H1 (cell line): ENCODE measurements around the gene TGOLN2. TPM values are rescaled to one million over a fixed set of nuclear protein-coding genes. Genes with fewer than 3 reads are reported as not detected.

ENCODE experiments used
- CTCF ChIA-PET: fragments of 300-600 bp; sonication (Branson Sonifier 250); formaldehyde crosslinking; loops from one replicate; lab custom pipeline; 2021; ENCODE audit not compliant: partially characterized antibody; lab: Charles Lee
- POLR2A ChIA-PET: fragments of 300-600 bp; sonication (Branson Sonifier 250); formaldehyde crosslinking; loops from one replicate; lab custom pipeline; 2021; ENCODE audit warnings: inconsistent platforms; ENCODE audit not compliant: partially characterized antibody; lab: Charles Lee
- DNase-seq, 2 experiments: peaks; one replicate each; pipeline versions ENCODE4 v3.0.0 to v3.0.0-alpha.2; 2010 to 2022; ENCODE audit warnings: low spot score in 2 of 2, low read depth in 1 of 2, mixed read lengths in 1 of 2
- FAIRE-seq: peaks from 2 replicates; lab custom pipeline; 2011; peaks lifted over from hg19 to GRCh38; lab: Jason Lieb, UNC
- H2AFZ ChIP-seq: 2 replicates; pipeline ENCODE4 v1.8.1; 2012; ENCODE audit warnings: low read length, inconsistent platforms
- H2AK5ac ChIP-seq: 2 replicates; pipeline ENCODE4 v1.6.1; 2013; ENCODE audit warnings: low read depth, low read length
- H2BK120ac ChIP-seq: replicated peaks from 2 replicates; pipeline ENCODE3; 2013; ENCODE audit warnings: low read depth, low read length, inconsistent platforms
- H2BK12ac ChIP-seq: 2 replicates; pipeline ENCODE4 v1.6.1; 2013; ENCODE audit warnings: low read depth, low read length
- H2BK15ac ChIP-seq: 2 replicates; pipeline ENCODE4 v1.6.1; 2013; ENCODE audit warnings: low read length
- H2BK20ac ChIP-seq: 2 replicates; pipeline ENCODE4 v1.6.1; 2013; ENCODE audit warnings: low read length
- H2BK5ac ChIP-seq: 2 replicates; pipeline ENCODE4 v1.6.1; 2013; ENCODE audit warnings: low read depth, low read length
- H3K14ac ChIP-seq: 2 replicates; pipeline ENCODE4 v1.6.1; 2013; ENCODE audit warnings: inconsistent platforms; ENCODE audit not compliant: insufficient read length
- H3K18ac ChIP-seq: 2 replicates; pipeline ENCODE4 v1.6.1; 2013; ENCODE audit warnings: low read length; ENCODE audit errors: extremely low read depth
- H3K23ac ChIP-seq: 2 replicates; pipeline ENCODE4 v1.6.1; 2013; ENCODE audit warnings: inconsistent platforms; ENCODE audit not compliant: insufficient read length
- H3K23me2 ChIP-seq: 2 replicates; pipeline ENCODE4 v1.6.1; 2013; ENCODE audit warnings: low read depth, low read length
- H3K27ac ChIP-seq: 2 replicates; pipeline ENCODE4 v1.6.1; 2011; ENCODE audit warnings: low read depth, low read length, inconsistent platforms
- H3K27me3 ChIP-seq, 4 experiments: replicated peaks in 1 of 4; 1 replicate in 1 of 4; 2 replicates in 3 of 4; pipeline versions ENCODE4 v1.6.1 to v1.8.1; 2011 to 2013; ENCODE audit warnings: low read length in 3 of 4, mild to moderate bottlenecking in 3 of 4, inconsistent platforms in 2 of 4, mixed read lengths in 2 of 4, moderate library complexity in 1 of 4; ENCODE audit not compliant: control insufficient read depth in 3 of 4, insufficient read depth in 3 of 4; ENCODE audit errors: extremely low read depth in 1 of 4
- H3K36me3 ChIP-seq, 4 experiments: 2 replicates each; pipeline versions ENCODE4 v1.6.1 to v1.8.1; 2011 to 2013; ENCODE audit warnings: mild to moderate bottlenecking in 4 of 4, low read length in 3 of 4, moderate library complexity in 2 of 4, control low read depth in 1 of 4, inconsistent platforms in 1 of 4; ENCODE audit not compliant: insufficient read depth in 4 of 4, control insufficient read depth in 2 of 4
- H3K4ac ChIP-seq: replicated peaks from 2 replicates; pipeline ENCODE3; 2013; ENCODE audit warnings: low read length, low read depth, mixed read lengths, inconsistent platforms; ENCODE audit not compliant: insufficient read length
- H3K4me1 ChIP-seq, 4 experiments: replicated peaks in 1 of 4; 1 replicate in 1 of 4; 2 replicates in 3 of 4; pipeline versions ENCODE4 v1.6.1 to v1.8.1; 2011 to 2013; ENCODE audit warnings: low read length in 3 of 4, inconsistent platforms in 2 of 4, mixed read lengths in 1 of 4; ENCODE audit not compliant: insufficient read depth in 4 of 4, control insufficient read depth in 3 of 4
- H3K4me2 ChIP-seq, 2 experiments: 2 replicates each; pipeline versions ENCODE4 v1.6.1 to v1.8.1; 2011 to 2013; ENCODE audit warnings: low read depth in 2 of 2, low read length in 2 of 2, control low read depth in 1 of 2, inconsistent platforms in 1 of 2, mild to moderate bottlenecking in 1 of 2; ENCODE audit not compliant: insufficient read depth in 1 of 2
- H3K4me3 ChIP-seq, 4 experiments: fragments of 200-600, 300-600 bp in 1 of 4; sonication (generic), shearing (Covaris generic), sonication (Bioruptor Twin) in 1 of 4; 2 replicates each; pipeline versions ENCODE4 v1.5.1 to v1.8.1; 2011 to 2016; ENCODE audit warnings: low read length in 4 of 4, low read depth in 3 of 4, control low read depth in 2 of 4, inconsistent platforms in 2 of 4, mild to moderate bottlenecking in 2 of 4, mixed read lengths in 1 of 4, moderate library complexity in 1 of 4; ENCODE audit not compliant: insufficient read depth in 2 of 4; ENCODE audit errors: extremely low read depth in 1 of 4
- H3K56ac ChIP-seq: replicated peaks from 2 replicates; pipeline ENCODE3; 2013; ENCODE audit warnings: low read depth, mild to moderate bottlenecking, mixed read lengths, low read length, inconsistent platforms; ENCODE audit not compliant: insufficient read length
- H3K79me1 ChIP-seq: 2 replicates; pipeline ENCODE4 v1.6.1; 2013; ENCODE audit warnings: low read depth, low read length, control low read depth
- H3K79me2 ChIP-seq, 2 experiments: 2 replicates each; pipeline versions ENCODE4 v1.6.1 to v1.8.1; 2012 to 2013; ENCODE audit warnings: low read length in 2 of 2, mild to moderate bottlenecking in 2 of 2, inconsistent platforms in 1 of 2; ENCODE audit not compliant: insufficient read depth in 2 of 2, control insufficient read depth in 1 of 2
- H3K9ac ChIP-seq, 4 experiments: replicated peaks in 1 of 4; 1 replicate in 1 of 4; 2 replicates in 3 of 4; pipeline versions ENCODE4 v1.6.1 to v1.8.1; 2011 to 2013; ENCODE audit warnings: low read depth in 3 of 4, low read length in 3 of 4, control low read depth in 2 of 4, mild to moderate bottlenecking in 2 of 4, moderate library complexity in 2 of 4, inconsistent platforms in 1 of 4; ENCODE audit errors: extremely low read depth in 1 of 4
- H3K9me3 ChIP-seq, 2 experiments: 2 replicates each; pipeline versions ENCODE4 v1.6.1 to v1.8.1; 2012 to 2013; ENCODE audit warnings: mild to moderate bottlenecking in 2 of 2, moderate library complexity in 2 of 2, control low read depth in 1 of 2, inconsistent platforms in 1 of 2, low read depth in 1 of 2, low read length in 1 of 2, mixed read lengths in 1 of 2; ENCODE audit not compliant: insufficient read depth in 2 of 2
- H4K20me1 ChIP-seq, 2 experiments: replicated peaks in 1 of 2; 2 replicates each; pipeline versions ENCODE3 to v1.8.1; 2011 to 2013; ENCODE audit warnings: inconsistent platforms in 2 of 2, low read length in 2 of 2, mild to moderate bottlenecking in 1 of 2; ENCODE audit not compliant: insufficient read depth in 2 of 2, control insufficient read depth in 1 of 2
- H4K5ac ChIP-seq: 2 replicates; pipeline ENCODE4 v1.6.1; 2013; ENCODE audit warnings: low read length, low read depth, mixed read lengths, inconsistent platforms; ENCODE audit not compliant: insufficient read length
- H4K8ac ChIP-seq: 2 replicates; pipeline ENCODE4 v1.8.0; 2013; ENCODE audit warnings: mild to moderate bottlenecking, moderate library complexity, low read length, inconsistent platforms; ENCODE audit not compliant: insufficient read depth; ENCODE audit errors: extremely low read depth
- H4K91ac ChIP-seq: replicated peaks from 2 replicates; pipeline ENCODE3; 2013; ENCODE audit warnings: low read length, mixed read lengths, inconsistent platforms; ENCODE audit not compliant: insufficient read length
- CBX5 ChIP-seq: fragments of 300-800, 300-1000 bp; sonication (generic); IDR thresholded peaks from 2 replicates; pipeline ENCODE4 v1.7.1; 2016; ENCODE audit warnings: antibody characterized with exemption, low read length, low read depth
- POLR2AphosphoS5 ChIP-seq: IDR thresholded peaks from 2 replicates; pipeline ENCODE4 v1.6.1; 2011; ENCODE audit warnings: low read depth, low read length
- WGBS, 2 experiments: shearing (Covaris generic) in 1 of 2; methylation state at CpG; one replicate each; pipeline versions ENCODE4 v1.1.6 to v1.1.7; 2013 to 2015; ENCODE audit warnings: low lambda C conversion rate in 2 of 2, mixed read lengths in 2 of 2, inconsistent platforms in 1 of 2, low coverage in 1 of 2, missing lambda C conversion rate in 1 of 2; ENCODE audit not compliant: insufficient replicate concordance in 2 of 2, insufficient coverage in 1 of 2, insufficient read length in 1 of 2; ENCODE audit errors: extremely low coverage in 1 of 2, missing lambda C conversion rate in 1 of 2; 5-methylcytosine and 5-hydroxymethylcytosine counted together
- polyA plus RNA-seq, 7 experiments: library from polyadenylated mRNA; depleted of rRNA in 3 of 7; stranded (reverse) in 5 of 7; unstranded in 2 of 7; fragments of >200 nt in 5 of 7; fragments of 200-250 nt in 2 of 7; gene quantifications; 1 replicate in 5 of 7; 2 replicates in 1 of 7; 4 replicates in 1 of 7; pipeline versions ENCODE4 v1.2.1 to v1.2.3, GENCODE V29; 2011 to 2013; ENCODE audit warnings: missing spikeins in 2 of 7, mixed read lengths in 2 of 7
- total RNA-seq: library from RNA; stranded (reverse); fragmentation: NEBNext Ultra II Directional; extraction: Animal tissue kit (Norgen Biotek cat#: 25700); gene quantifications from 2 replicates; pipeline ENCODE4 v1.2.1, GENCODE V29; 2021

TGOLN2 gene
- total and polyA plus RNA-seq, 2 of the 8 experiments (the other 6 are each of a cell fraction or from before 2014, with no cell fraction given), result 33.9 to 38.9 TPM

GRCh38 chr2:85273738-85274731 lies 53.8 kb downstream of the TGOLN2 start:
- WGBS, 2 experiments, result 82% methylated on average over 20 of the region's 21 CpGs; no CpG with 5 or more reads in 1 of the 2 experiments
- no peaks in the 10 kb centered on the region for H3K23me2 ChIP-seq
- no peak for DNase-seq

More at GRCh38 chr2:85273738-85274731, 53.8 kb downstream of the TGOLN2 start:
- Histone ChIP-seq H4K91ac (no peak overlapping the region), H2BK20ac (no peak overlapping the region; the same call in 1 of the 2 replicates), H3K36me3 (no peaks in the 10 kb centered on the region), H2AK5ac (no peak overlapping the region), H3K79me2 (peaks cover 0 to 86% of the 10 kb centered on the region in 2 experiments; a peak in 3 of 4 replicates), H3K23ac (no peak overlapping the region), H3K18ac (no peak overlapping the region), H3K56ac (no peak overlapping the region), H4K20me1 (peaks cover 13 to 28% of the 10 kb centered on the region in 2 experiments), H3K79me1 (peaks cover 23% of the 10 kb centered on the region), H3K4me1 (peaks cover 5 to 24% (median 17%) of the 10 kb centered on the region in 4 experiments), H2AFZ (no peak overlapping the region), H4K5ac (no peak overlapping the region), H2BK12ac (0 out of 2 replicates have a peak overlapping the region, but pooled peaks have one; percentile 53), H3K27ac (no peak overlapping the region), H3K9me3 (no peaks in the 10 kb centered on the region), H3K14ac (no peak overlapping the region), H2BK15ac (no peak overlapping the region), H4K8ac (no peak overlapping the region), H3K4me2 (no peak overlapping the region), H3K9ac (no peak overlapping the region), H3K4me3 (no peak overlapping the region), H2BK120ac (no peak overlapping the region), H2BK5ac (0 out of 2 replicates have a peak overlapping the region, but pooled peaks have one; percentile 16), H3K27me3 (no peaks in the 10 kb centered on the region), H3K4ac (no peak overlapping the region)
- no peak for FAIRE-seq
- ChIA-PET CTCF (interaction anchor here (0.9 to 15.9 kb wide), 9 partner anchors 12 to 208 kb away, joined by 3 to 283 read pairs (median 4); no protein-coding TSS in a partner anchor), POLR2A (interaction anchor here (1.0 to 1.9 kb wide), 4 partner anchors 11 to 140 kb away, joined by 3 to 10 read pairs (median 4); partner anchors contain the start of gene TCF7L1)
- TF ChIP-seq POLR2AphosphoS5, result peak; percentile 34; the same call in 1 of the 2 replicates
- no peak for TF ChIP-seq CBX5
